NCI-H1694 treated with DMSO at 0.1 percent for 48 hours (cell line): ENCODE measurements around the gene OR10A7.
"Not testable (repeated sequence)": the region's sequence is repeated elsewhere in the genome, so short reads cannot be mapped to it uniquely, and the experiment has no call there.

Experiments
- DNase-seq: peaks from one replicate; lab custom pipeline; 2025; lab: John Stamatoyannopoulos, UW

Gene OR10A7, protein sequence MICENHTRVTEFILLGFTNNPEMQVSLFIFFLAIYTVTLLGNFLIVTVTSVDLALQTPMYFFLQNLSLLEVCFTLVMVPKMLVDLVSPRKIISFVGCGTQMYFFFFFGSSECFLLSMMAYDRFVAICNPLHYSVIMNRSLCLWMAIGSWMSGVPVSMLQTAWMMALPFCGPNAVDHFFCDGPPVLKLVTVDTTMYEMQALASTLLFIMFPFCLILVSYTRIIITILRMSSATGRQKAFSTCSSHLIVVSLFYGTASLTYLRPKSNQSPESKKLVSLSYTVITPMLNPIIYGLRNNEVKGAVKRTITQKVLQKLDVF

DNA sequence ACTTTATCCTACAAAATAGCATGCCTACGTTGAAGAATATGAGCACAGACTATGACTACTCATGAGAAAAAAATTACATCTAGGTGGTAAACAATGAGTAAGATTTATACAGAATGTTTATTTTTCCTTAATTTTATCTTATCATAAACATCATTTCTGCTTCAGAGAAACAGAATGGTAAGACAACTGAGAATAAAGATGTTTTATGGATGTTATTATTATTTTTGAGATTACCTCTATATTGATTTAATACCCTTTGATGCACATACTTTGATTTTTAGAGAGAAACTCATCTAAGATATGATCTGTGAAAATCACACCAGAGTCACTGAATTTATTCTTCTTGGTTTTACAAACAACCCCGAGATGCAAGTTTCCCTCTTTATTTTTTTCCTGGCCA lies at the start of gene OR10A7:
Gene OR10A7, plus strand, starts transcription at position 301 of the 400 bp plus-strand sequence. Its CDS starts 0 bp downstream, at position 301.
- DNase-seq = no peak

DNA sequence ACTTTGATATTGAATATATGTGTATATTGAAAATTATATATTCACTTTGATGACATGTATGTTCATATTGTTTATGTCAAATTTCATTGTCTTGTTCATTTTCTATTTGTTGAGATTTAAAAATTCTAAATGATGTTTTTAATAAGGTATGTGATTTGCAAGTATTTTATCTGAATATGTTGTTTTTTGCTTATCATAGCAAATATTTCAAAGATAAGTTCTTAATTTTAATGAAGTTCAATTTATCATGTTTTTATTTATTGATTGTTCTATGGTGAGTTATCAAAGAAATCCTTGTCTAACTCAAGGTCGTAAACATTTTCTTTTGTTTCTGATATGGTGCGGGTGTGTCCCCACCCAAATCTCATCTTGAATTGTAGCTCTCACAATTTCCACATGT lies 49.4 kb upstream of the OR10A7 start:
- DNase-seq = no peak

DNA sequence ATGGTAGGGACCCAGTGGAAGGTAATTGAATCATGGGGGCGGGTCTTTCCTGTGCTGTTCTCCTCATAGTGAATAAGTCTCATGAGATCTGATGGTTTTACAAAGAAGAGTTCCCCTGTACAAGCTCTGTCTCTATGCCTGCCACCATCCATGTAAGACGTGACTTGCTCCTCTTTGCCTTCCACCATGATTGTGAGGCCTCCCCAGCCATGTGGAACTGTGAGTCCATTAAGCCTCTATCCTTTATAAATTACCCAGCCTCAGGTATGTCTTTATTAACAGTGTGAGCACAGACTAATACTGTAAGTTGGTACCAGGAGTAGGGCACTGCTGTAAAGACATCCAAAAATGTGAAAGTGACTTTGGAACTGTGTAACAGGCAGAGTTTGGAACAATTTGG lies 49.0 kb upstream of the OR10A7 start:
- not testable (repeated sequence) for DNase-seq

DNA sequence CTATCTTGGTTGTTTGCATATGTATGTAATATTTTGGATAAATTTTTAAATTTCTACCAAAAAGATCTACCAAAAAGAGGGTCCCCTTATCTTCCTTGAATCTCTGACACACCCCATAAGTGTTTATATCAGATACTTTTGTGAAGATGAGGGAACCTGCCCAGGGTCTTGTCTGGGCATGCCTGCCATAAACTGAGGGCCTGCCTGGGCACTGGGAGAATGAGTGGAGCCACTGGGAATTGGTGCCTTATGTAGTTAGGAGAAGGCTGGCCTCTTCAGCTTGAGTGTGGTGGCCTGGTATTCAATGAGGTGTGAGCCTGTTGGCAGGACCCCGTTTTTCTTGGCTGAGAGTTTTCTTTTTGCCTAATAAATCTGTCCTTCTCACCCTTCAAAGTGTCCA lies 48.1 kb upstream of the OR10A7 start:
- DNase-seq = no peak

DNA sequence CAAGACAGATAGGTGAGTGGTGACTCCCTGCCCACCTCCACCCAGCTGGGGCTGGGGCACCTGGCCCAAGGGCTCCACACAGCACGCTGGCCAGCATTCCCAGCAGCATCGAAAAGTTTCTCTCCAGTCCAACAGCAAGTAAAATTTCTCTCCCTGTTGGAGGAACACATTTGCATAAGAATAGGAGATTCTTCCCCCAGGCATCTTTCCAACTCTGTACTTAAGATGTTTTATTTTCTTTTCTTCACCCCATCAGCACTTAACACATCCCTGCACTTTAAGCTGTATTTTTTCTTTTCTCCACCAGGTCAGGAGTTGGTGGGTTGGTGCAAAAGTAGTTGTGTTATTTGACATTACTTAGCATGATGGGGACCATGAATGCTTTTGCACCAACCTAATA lies 47.4 kb upstream of the OR10A7 start:
- DNase-seq = no peak

DNA sequence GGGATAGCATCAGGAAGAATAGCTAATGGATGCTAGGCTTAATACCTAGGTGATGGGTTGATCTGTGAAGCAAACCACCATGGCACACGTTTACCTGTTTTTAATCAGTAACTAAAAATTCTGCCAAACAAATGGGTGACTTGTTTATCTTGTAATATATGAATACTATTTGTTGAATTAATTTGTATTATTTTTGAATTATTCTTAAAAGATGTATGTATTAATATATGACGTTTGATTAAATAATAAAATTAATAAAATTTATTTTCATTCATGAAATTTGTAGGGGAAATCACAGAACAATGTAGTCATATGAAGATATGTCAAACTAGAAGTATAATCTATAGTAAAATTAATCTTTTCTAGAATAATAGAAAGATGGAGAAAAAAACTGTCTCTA lies 32.3 kb upstream of the OR10A7 start:
- no peak for DNase-seq

DNA sequence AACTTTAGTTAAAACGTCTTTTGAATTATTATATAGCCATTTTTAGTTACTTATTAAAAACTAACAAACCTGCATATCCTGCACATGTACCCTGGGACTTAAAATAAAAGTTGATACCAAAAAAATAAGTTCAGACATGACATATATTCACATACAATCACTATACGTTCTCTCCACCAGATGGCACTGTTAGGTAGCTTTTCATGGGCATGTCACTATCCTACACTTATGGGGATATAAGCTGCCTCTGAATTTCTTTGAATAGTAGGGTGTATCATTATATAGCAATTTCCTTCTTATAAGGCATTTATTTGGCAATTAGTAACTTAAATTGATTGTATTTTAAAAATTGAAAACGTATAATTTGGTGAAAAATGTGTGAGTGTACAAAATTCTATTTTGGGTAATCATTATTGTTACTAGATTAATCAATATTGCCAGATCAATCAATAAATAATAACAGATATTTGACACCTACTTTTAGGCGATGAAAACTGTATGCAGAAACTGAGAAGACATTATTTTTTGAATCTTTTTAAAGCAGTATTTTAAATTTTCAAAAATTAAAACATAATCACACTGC lies 31.8 kb upstream of the OR10A7 start:
- DNase-seq = peak; percentile 62

DNA sequence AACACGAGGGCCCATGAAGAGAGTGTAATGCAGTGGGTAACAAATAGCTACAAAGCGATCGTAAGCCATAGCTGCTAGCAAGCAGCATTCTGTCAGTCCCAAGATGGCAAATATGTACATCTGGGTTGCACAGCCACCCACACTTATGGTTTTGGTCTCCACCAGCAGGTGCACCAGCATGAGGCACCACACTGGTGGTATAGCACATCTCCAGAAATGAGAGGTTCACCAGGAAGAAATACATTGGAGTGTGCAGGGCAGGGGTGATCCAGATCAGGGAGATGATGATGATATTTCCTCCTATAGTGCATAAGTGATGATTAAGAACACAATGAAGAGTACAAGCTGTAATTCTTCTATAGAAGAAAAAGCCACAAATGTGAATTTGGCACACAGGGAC lies 26.4 kb upstream of the OR10A7 start:
- no peak for DNase-seq

DNA sequence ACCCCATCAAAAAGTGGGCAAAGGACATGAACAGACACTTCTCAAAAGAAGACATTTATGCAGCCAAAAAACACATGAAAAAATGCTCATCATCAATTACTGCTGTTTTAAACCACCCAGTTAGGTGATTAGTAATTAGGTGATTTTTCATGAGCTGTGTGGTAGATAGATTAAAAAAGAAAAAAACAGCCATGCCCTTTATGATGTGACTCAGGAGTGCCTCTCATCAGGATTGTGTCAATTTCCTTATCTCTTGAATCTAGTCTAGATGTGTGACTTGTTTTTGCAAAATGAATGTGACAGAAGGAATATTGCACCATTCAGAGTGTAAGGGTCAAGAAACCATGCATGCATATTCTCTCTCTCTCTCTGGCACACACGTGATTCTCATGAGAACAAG lies 5.7 kb downstream of the OR10A7 start:
- no peak for DNase-seq

DNA sequence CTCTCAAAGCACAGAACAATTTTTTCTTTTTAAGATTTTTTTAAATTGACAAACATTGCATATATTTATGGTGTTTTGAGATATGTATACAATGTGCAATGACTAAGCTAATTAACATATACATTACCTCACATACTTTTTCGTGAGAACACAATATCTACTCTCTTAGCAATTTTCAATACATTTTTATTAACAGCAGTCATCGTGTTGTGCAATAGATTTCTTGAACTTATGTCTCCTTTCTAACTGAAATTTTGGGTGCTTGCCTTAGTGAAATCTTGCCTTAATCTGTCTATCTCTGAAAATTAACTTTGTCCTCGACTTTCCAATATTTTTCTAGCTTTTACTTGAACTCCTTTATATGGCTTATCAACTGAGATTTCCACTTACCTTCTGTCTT lies 6.8 kb downstream of the OR10A7 start:
- no peak for DNase-seq

DNA sequence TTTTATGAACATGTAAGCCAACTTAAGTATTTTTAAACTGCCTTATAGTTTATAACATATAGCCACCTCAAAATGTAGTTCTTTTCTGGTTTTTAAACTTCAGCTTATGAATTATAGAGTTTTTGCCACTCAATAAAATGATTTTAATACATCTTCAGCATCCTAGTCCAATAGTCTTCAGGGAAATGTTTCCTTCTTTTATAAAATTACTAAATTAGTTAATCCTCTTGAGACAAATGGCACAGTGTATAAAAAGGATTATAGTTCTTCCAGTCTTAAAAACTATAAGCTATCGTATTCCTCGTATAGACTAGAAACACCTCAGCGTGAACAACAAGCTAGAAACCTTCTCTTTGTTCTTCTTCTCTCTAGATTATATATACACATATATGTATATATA lies 23.5 kb downstream of the OR10A7 start, which contains the start of gene OR6C74:
Gene OR6C74, plus strand, starts transcription at position 301 of the 400 bp plus-strand sequence. CDS start 2,679 bp downstream, outside the sequence.
- DNase-seq = no peak

DNA sequence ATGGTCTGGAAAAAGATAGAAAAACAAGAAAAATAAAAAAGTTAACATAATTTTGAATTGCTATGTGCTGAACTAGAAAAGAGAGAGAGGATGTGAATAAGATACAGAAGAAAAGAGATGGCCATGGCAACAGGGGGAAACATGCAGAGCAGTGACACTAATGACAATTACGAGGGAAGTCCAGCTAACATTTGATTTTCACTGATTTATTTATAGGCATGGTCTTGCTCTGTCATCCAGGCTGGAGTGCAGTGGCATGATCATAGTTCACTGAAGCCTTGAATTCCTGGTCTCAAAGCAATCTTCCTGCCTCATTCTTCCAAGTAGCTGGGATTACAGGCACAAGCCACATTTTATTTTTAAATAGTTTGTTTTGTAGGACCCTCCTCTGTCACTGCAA lies 25.3 kb downstream of the OR10A7 start:
- no peak for DNase-seq

DNA sequence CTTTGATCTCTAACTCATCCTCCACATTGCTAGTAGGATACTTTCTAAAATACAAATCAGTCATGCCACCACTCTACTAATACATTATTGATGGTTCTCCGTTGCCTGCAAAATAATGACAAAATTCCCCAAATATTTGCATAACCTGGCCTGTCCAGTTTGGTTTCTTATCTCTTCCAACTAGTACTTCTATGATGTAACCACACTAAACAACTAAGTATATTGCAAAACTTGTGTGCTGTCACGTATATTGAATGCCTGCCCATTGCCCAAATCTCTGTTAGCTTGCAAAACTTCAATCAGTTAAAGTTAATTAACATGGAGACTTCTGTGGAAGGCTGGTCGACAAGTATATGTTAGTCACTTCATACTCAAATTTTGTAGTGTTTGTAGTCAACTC lies 30.1 kb downstream of the OR10A7 start:
- no peak for DNase-seq

DNA sequence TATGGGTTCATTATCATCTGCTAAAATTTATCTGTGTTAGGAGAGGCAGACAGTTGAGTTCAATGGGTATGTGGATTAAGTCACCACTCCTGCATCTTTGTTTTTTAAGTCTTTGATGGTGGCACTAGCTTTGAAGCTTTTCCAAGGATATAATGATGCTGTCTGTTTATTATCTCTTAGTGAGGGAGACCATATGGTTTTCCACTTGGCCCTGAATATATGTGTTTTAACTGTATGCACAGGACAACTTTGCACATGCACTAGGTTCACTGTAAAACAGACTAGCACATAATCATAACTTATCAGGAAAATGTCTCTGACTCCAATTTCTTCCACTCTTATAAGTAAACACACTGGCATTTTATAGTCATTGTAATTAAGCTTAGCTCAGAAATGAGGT lies 32.5 kb downstream of the OR10A7 start:
- DNase-seq = no peak

DNA sequence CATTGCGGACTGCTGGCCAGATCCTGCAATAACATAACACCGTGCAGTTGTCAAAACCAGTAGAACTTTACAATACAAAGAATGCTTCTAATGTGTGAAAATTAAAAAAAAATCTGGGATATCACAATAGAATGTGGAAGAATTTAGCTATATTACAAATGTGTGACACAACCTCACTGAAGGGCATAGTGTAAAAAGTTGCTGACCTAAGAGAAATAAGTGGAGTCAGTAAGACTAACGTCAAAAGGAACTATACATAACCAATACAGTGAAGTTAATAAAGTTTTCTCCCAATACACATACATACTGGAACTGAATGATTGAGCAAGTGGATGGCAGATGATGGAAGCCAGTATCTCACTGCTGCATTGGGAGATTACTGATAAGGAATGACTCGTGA lies 36.0 kb downstream of the OR10A7 start:
- no peak for DNase-seq

DNA sequence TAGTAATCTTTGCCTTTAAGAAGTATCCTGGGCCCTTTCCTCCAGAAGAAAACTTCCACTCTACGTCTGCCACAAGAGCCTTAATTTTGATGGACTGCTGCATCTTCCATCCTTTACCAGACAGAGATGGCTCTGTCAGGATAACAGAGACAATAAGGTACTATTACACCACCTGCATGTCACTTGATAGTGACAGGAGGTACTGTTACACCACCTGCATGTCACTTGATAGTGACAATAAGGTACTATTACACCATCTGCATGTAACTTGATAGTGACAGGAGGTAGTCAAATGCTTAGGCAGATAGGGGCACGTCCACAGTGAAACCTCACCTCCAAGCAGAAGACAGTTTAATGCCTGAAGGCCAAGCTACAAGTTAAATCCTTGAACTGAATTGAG lies 37.5 kb downstream of the OR10A7 start:
- no peak for DNase-seq
